ENCODE data around the gene PCSK7. TPM values are rescaled to one million over a fixed set of nuclear protein-coding genes. Genes with fewer than 3 reads are reported as not detected.

Gene PCSK7
- total and polyA plus RNA-seq, 2 of the 4 experiments (the other 2 are of a cell fraction) = 35.8 to 54.3 TPM

DNA sequence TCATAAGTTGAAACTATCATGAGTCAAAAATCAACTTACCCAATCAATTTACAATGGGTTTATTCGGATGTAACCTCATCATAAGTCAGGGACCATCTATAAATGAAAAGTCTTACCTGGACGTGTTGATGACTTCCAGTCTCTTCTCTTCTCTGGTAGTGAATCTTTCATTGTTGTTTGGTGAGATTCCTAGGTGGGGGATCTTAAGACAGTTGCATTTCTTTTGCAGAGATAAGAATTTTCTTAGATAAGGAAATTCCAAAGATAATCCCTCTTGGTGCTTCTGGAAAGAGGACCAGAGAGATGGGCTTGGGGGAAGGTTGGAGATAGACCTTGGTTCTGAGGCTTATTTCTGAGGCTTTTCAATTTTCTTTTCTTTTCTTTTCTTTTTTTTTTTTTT is 38.0 kb upstream of the PCSK7 start:
- no TSS peak for BruUV-seq (replicated peaks)
- WGBS, 2 experiments (ENCODE audit: extremely low coverage in 2 of 2, insufficient read length in 1 of 2) = no CpG with 5 or more reads among the region's 2 CpGs
- Histone ChIP-seq H2AK5ac (ENCODE audit: low read depth, low read length) (no peak overlapping the region), H3K4ac (ENCODE audit: low read depth, low read length) (no peak overlapping the region), H4K8ac (ENCODE audit: low read depth in 2 of 2, low read length in 2 of 2) (no peak overlapping the region), H3K27ac (ENCODE audit: insufficient read depth, low read length) (no peak overlapping the region), H2BK120ac (ENCODE audit: low read depth, low read length) (no peak overlapping the region), H3K79me1 (ENCODE audit: low read depth in 1 of 2, low read length in 2 of 2) (peaks cover 5 to 17% of the 10 kb centered on the region in 2 experiments; a peak in 3 of 4 replicates), H2AFZ (replicated peaks; ENCODE audit: low read length, poor library complexity) (no peak overlapping the region), H3K36me3 (ENCODE audit: control insufficient read depth, insufficient read depth, low read length) (peaks cover 5% of the 10 kb centered on the region), H2BK15ac (ENCODE audit: low read depth, low read length) (no peak overlapping the region), H3K23ac (ENCODE audit: low read depth, low read length) (no peak overlapping the region), H2BK5ac (ENCODE audit: low read depth, low read length, poor library complexity, severe bottlenecking) (no peak overlapping the region), H3K27me3 (ENCODE audit: control insufficient read depth, insufficient read depth, low read length) (no peaks in the 10 kb centered on the region), H3K4me2 (ENCODE audit: low read depth, low read length) (no peak overlapping the region), H3K4me1 (ENCODE audit: control insufficient read depth, insufficient read depth, low read length) (peaks cover 4% of the 10 kb centered on the region), H3K9me1 (ENCODE audit: insufficient read depth, low read length) (no peaks in the 10 kb centered on the region), H3K9ac (ENCODE audit: low read depth, low read length) (no peak overlapping the region), H3K9me3 (ENCODE audit: control insufficient read depth, insufficient read depth, low read length) (no peaks in the 10 kb centered on the region; the same call in 1 of the 2 replicates), H4K5ac (ENCODE audit: low read depth, low read length) (no peak overlapping the region), H3K56ac (ENCODE audit: extremely low read depth, insufficient read depth, low read length) (no peak overlapping the region), H3K4me3 (ENCODE audit: insufficient read depth, low read depth, low read length) (no peak overlapping the region), H2BK20ac (ENCODE audit: low read depth, low read length) (no peak overlapping the region), H3K14ac (replicated peaks; ENCODE audit: low read depth, low read length) (no peak overlapping the region), H4K91ac (ENCODE audit: insufficient read depth, low read depth, low read length) (no peak overlapping the region), H3K18ac (ENCODE audit: low read depth, low read length) (no peak overlapping the region), H4K20me1 (ENCODE audit: insufficient read depth, low read length) (no peaks in the 10 kb centered on the region; the same call in 1 of the 2 replicates), H2AK9ac (replicated peaks; ENCODE audit: low read depth, low read length, poor library complexity) (no peak overlapping the region)
- CTCF ChIA-PET = no interaction called here
- POLR2A ChIA-PET (ENCODE audit: unreplicated experiment) = no interaction called here
- TF ChIP-seq CEBPB (IDR thresholded peaks at IDR 0.05; ENCODE audit: low read depth, low read length) = no peak
- TF ChIP-seq FOS (IDR thresholded peaks at IDR 0.05; ENCODE audit: low read depth, low read length) = no peak
- no peak for TF ChIP-seq MXI1 (IDR thresholded peaks at IDR 0.05; ENCODE audit: borderline replicate concordance, low read depth, low read length)
- no peak for TF ChIP-seq RFX5 (IDR thresholded peaks at IDR 0.05; ENCODE audit: low read depth, low read length)
- no peak for TF ChIP-seq RAD21 (IDR thresholded peaks at IDR 0.05; ENCODE audit: low read length)
- TF ChIP-seq MAZ (IDR thresholded peaks at IDR 0.05; ENCODE audit: borderline replicate concordance, low read depth, low read length) = no peak
- no peak for TF ChIP-seq NFE2L2 (IDR thresholded peaks at IDR 0.05; ENCODE audit: low read depth, low read length)
- TF ChIP-seq BHLHE40 (IDR thresholded peaks at IDR 0.05; ENCODE audit: low read depth, low read length) = no peak
- no peak for TF ChIP-seq RCOR1 (IDR thresholded peaks at IDR 0.05; ENCODE audit: insufficient replicate concordance, low read length)
- TF ChIP-seq, protein P1, sequence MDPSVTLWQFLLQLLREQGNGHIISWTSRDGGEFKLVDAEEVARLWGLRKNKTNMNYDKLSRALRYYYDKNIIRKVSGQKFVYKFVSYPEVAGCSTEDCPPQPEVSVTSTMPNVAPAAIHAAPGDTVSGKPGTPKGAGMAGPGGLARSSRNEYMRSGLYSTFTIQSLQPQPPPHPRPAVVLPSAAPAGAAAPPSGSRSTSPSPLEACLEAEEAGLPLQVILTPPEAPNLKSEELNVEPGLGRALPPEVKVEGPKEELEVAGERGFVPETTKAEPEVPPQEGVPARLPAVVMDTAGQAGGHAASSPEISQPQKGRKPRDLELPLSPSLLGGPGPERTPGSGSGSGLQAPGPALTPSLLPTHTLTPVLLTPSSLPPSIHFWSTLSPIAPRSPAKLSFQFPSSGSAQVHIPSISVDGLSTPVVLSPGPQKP (IDR thresholded peaks at IDR 0.05; ENCODE audit: borderline replicate concordance, low read depth, low read length) = no peak
- TF ChIP-seq, protein P2, sequence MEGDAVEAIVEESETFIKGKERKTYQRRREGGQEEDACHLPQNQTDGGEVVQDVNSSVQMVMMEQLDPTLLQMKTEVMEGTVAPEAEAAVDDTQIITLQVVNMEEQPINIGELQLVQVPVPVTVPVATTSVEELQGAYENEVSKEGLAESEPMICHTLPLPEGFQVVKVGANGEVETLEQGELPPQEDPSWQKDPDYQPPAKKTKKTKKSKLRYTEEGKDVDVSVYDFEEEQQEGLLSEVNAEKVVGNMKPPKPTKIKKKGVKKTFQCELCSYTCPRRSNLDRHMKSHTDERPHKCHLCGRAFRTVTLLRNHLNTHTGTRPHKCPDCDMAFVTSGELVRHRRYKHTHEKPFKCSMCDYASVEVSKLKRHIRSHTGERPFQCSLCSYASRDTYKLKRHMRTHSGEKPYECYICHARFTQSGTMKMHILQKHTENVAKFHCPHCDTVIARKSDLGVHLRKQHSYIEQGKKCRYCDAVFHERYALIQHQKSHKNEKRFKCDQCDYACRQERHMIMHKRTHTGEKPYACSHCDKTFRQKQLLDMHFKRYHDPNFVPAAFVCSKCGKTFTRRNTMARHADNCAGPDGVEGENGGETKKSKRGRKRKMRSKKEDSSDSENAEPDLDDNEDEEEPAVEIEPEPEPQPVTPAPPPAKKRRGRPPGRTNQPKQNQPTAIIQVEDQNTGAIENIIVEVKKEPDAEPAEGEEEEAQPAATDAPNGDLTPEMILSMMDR (conservative IDR thresholded peaks at IDR 0.05; ENCODE audit: low read depth, low read length) = no peak
- TF ChIP-seq, protein P3, sequence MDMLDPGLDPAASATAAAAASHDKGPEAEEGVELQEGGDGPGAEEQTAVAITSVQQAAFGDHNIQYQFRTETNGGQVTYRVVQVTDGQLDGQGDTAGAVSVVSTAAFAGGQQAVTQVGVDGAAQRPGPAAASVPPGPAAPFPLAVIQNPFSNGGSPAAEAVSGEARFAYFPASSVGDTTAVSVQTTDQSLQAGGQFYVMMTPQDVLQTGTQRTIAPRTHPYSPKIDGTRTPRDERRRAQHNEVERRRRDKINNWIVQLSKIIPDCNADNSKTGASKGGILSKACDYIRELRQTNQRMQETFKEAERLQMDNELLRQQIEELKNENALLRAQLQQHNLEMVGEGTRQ (IDR thresholded peaks at IDR 0.05; ENCODE audit: low read depth, low read length) = no peak
- in situ Hi-C loops (cut with MboI; ENCODE audit: low sequenced_read_pairs) (no loop called here), intact Hi-C loops (cut with micrococcal nuclease) (no loop called here), dilution Hi-C loops (cut with HindIII; ENCODE audit: low sequenced_read_pairs, unreplicated experiment) (no loop called here)
- ATAC-seq (ENCODE audit: low read depth) (no peak), DNase-seq (no peak)
